22Rv1 (cell line): ENCODE measurements around the gene FBXO48.

Experiments
- CTCF ChIP-seq: fragments of 450-650 bp; IDR thresholded peaks from 2 replicates; pipeline ENCODE4 v1.5.1; 2017; ENCODE audit warnings: mild to moderate bottlenecking
- ZFX ChIP-seq: fragments of 450-650 bp; IDR thresholded peaks from 2 replicates; pipeline ENCODE4 v1.6.1; 2017; ENCODE audit warnings: antibody characterized with exemption, borderline replicate concordance

GRCh38 chr2:68475576-68475975, 8.5 kb upstream of the FBXO48 start:
- no peak for TF ChIP-seq CTCF
- TF ChIP-seq ZFX = no peak
